Hepatocyte (in vitro differentiated cells): ENCODE data around the gene RBBP8NL. TPM values are rescaled to one million over a fixed set of nuclear protein-coding genes. Genes with fewer than 3 reads are reported as not detected.

ENCODE experiments used
- DNase-seq: peaks from one replicate; pipeline ENCODE4 v3.0.0-alpha.2; 2016; ENCODE audit warnings: low spot score
- H2AFZ ChIP-seq: fragments of 200-600 bp; sonication (generic); 2 replicates; pipeline ENCODE4 v1.6.0; 2016; ENCODE audit warnings: antibody characterized with exemption, mild to moderate bottlenecking
- H3K27ac ChIP-seq: fragments of 200-600 bp; sonication (generic); 2 replicates; pipeline ENCODE4 v1.5.1; 2016; ENCODE audit warnings: mild to moderate bottlenecking
- H3K27me3 ChIP-seq: fragments of 200-600 bp; sonication (generic); 2 replicates; pipeline ENCODE4 v1.6.1; 2016
- H3K36me3 ChIP-seq: fragments of 200-600 bp; sonication (generic); replicated peaks from 2 replicates; pipeline ENCODE4 v1.5.1; 2016; ENCODE audit warnings: low read depth; ENCODE audit not compliant: insufficient read depth
- H3K4me1 ChIP-seq: fragments of 200-600 bp; sonication (generic); 2 replicates; pipeline ENCODE4 v1.5.1; 2016; ENCODE audit warnings: mild to moderate bottlenecking, moderate library complexity; ENCODE audit not compliant: insufficient read depth
- H3K4me2 ChIP-seq: fragments of 200-600 bp; sonication (generic); 2 replicates; pipeline ENCODE4 v1.6.0; 2016
- H3K4me3 ChIP-seq: fragments of 200-600 bp; sonication (generic); 2 replicates; pipeline ENCODE4 v1.5.1; 2016; ENCODE audit warnings: mild to moderate bottlenecking
- H3K79me2 ChIP-seq: fragments of 200-600 bp; sonication (generic); 2 replicates; pipeline ENCODE4 v1.6.0; 2017; ENCODE audit warnings: mild to moderate bottlenecking
- H3K9me2 ChIP-seq: fragments of 200-600 bp; sonication (generic); replicated peaks from 2 replicates; pipeline ENCODE4 v1.6.0; 2017; ENCODE audit warnings: mild to moderate bottlenecking; ENCODE audit not compliant: insufficient read depth
- H3K9me3 ChIP-seq: fragments of 200-600 bp; sonication (generic); 2 replicates; pipeline ENCODE4 v1.5.1; 2016; ENCODE audit warnings: low read depth, mild to moderate bottlenecking
- H4K20me1 ChIP-seq: fragments of 200-600 bp; sonication (generic); 2 replicates; pipeline ENCODE4 v1.6.0; 2016; ENCODE audit warnings: mild to moderate bottlenecking; ENCODE audit not compliant: insufficient read depth, poor library complexity, severe bottlenecking
- EZH2 ChIP-seq: fragments of 200-600 bp; sonication (generic); IDR thresholded peaks from 2 replicates; pipeline ENCODE4 v1.6.1; 2016; ENCODE audit warnings: antibody characterized with exemption, mild to moderate bottlenecking, borderline replicate concordance
- EZH2phosphoT487 ChIP-seq: fragments of 200-600 bp; sonication (generic); IDR thresholded peaks from one replicate; pipeline ENCODE4 v1.6.1; 2018; ENCODE audit warnings: antibody characterized with exemption, mild to moderate bottlenecking, low read depth, moderate library complexity; ENCODE audit not compliant: unreplicated experiment, severe bottlenecking
- WGBS: methylation state at CpG from one replicate; pipeline ENCODE4 v1.1.6; 2016; ENCODE audit warnings: low lambda C conversion rate; ENCODE audit errors: missing lambda C conversion rate; 5-methylcytosine and 5-hydroxymethylcytosine counted together
- polyA plus RNA-seq: library from polyadenylated mRNA; unstranded; fragments of >200 nt; fragmentation: Nextera tagmentation; extraction: Ambion mirVana; gene quantifications from 2 replicates; pipeline ENCODE4 v1.2.1, GENCODE V29; 2016
- total RNA-seq: library from RNA; depleted of rRNA; stranded (reverse); fragments of >200 nt; gene quantifications from 2 replicates; pipeline ENCODE4 v1.2.3, GENCODE V29; 2014
- TF ChIP-seq, protein P1 (sequence below): fragments of 200-600 bp; sonication (generic); IDR thresholded peaks from 2 replicates; pipeline ENCODE4 v1.5.1; 2016; ENCODE audit warnings: antibody characterized with exemption, mild to moderate bottlenecking; ENCODE audit not compliant: poor library complexity

Gene RBBP8NL
- total and polyA plus RNA-seq, 2 experiments from 2014 or later: 5.7 to 6.4 TPM

DNA sequence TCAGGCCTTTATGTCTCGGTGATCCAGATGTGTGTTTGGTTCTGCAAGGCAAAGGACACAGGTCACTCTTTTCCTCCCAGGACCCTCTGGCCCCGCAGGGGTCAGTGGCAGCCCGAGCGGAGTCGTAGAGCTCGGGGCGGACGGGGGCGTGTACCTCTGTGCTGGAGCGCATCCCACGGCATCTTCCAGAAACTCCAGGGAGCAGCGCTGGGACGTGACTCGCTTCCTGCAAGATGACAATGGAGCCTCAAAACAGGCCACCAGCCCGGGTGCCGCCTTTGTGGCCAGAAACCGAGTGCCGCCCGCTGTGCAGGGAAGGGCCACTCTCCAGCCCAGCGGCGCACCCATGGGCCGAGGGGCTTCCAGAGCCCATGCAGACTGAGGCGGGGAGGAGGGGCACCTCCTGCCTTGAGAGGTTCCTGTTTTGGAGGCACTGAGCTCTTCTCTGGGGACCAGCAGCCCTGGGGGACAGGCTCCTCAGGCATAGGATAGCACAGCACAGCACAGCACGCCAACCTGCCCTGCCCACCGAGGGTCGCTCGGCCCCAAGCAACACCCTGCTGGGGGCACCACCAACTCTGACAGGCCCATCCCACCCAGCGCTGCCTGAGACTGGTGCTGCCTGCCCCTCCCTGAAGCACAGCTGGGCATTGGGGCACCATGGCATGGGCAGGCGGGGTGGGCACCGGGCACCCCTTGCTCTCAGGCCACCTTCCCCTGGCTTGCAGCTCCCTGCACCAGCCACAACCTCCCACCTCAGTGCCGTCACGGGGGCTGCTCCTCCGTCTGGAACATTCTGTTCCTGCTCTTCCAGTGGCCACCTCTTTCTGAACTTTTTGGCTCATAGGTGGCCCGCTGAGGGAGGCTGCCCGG lies 30.7 kb downstream of the RBBP8NL start:
- Histone ChIP-seq H2AFZ (no peak overlapping the region), H3K27me3 (no peaks in the 10 kb centered on the region), H3K36me3 (no peaks in the 10 kb centered on the region), H3K4me3 (no peak overlapping the region), H3K4me2 (no peak overlapping the region), H3K9me2 (no peaks in the 10 kb centered on the region), H3K4me1 (no peaks in the 10 kb centered on the region), H3K9me3 (no peaks in the 10 kb centered on the region), H4K20me1 (no peaks in the 10 kb centered on the region), H3K27ac (no peak overlapping the region), H3K79me2 (no peaks in the 10 kb centered on the region)
- WGBS: 92% methylated on average over 31 of the region's 35 CpGs
- TF ChIP-seq, protein P1, sequence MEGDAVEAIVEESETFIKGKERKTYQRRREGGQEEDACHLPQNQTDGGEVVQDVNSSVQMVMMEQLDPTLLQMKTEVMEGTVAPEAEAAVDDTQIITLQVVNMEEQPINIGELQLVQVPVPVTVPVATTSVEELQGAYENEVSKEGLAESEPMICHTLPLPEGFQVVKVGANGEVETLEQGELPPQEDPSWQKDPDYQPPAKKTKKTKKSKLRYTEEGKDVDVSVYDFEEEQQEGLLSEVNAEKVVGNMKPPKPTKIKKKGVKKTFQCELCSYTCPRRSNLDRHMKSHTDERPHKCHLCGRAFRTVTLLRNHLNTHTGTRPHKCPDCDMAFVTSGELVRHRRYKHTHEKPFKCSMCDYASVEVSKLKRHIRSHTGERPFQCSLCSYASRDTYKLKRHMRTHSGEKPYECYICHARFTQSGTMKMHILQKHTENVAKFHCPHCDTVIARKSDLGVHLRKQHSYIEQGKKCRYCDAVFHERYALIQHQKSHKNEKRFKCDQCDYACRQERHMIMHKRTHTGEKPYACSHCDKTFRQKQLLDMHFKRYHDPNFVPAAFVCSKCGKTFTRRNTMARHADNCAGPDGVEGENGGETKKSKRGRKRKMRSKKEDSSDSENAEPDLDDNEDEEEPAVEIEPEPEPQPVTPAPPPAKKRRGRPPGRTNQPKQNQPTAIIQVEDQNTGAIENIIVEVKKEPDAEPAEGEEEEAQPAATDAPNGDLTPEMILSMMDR: no peak
- TF ChIP-seq EZH2 (no peak), EZH2phosphoT487 (no peak)
- no peak for DNase-seq

DNA sequence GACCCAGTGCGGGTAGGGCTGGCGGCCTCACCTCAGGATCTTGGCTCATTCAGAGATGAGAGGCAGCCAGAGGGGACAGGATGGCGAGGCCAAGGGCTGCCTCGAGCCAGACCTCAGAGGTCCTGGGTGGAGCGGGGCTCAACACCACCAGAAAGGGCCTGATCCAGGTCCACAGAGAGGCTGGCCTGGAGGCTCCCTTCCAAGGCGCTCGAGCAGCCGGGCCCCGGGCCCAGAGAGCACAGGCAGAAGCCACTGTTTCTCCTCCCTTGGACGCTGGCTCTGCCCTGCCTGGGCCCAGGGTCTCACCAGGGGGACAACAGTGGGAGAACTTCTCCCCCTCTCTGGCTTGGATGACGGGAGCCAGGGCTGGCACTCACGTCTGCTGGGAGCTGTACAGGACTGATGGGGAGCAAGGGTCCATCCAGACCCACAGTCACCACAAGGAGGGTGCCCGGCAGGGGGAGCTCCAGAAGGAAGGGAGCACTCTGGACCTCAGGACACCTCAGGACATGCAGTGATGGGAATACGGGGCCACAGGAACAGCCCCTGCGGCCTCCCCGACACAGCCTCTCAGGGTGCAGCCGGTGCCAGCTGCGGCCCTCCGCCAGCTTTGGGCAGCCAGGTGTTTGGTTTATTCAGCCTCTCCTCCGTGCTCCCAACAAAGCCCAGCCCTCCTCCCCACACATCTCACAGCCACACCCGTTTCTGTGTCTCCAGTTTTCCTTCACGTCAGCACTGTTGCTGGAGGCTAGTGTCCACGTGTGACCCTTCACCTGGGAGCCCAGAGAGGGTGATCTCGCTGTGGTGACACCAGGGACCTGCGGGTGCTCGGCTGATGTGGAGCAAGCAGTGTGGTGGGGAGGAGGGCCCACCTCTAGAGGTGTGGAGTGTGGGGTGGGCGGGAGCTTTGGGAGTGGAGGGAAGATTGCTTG lies 31.8 kb downstream of the RBBP8NL start:
- no peak for TF ChIP-seq EZH2
- TF ChIP-seq, protein P1: no peak
- no peak for TF ChIP-seq EZH2phosphoT487
- no peak overlapping the region for H3K4me2 ChIP-seq
- H3K4me1 ChIP-seq: no peaks in the 10 kb centered on the region
- H3K9me2 ChIP-seq: no peaks in the 10 kb centered on the region
- H3K79me2 ChIP-seq: no peaks in the 10 kb centered on the region
- no peaks in the 10 kb centered on the region for H4K20me1 ChIP-seq
- H3K9me3 ChIP-seq: no peaks in the 10 kb centered on the region
- H2AFZ ChIP-seq: no peak overlapping the region
- DNase-seq: no peak
- no peak overlapping the region for H3K27ac ChIP-seq
- H3K27me3 ChIP-seq: no peaks in the 10 kb centered on the region
- H3K36me3 ChIP-seq: no peaks in the 10 kb centered on the region
- 94% methylated on average over 27 of the region's 27 CpGs for WGBS
- H3K4me3 ChIP-seq: no peak overlapping the region

DNA sequence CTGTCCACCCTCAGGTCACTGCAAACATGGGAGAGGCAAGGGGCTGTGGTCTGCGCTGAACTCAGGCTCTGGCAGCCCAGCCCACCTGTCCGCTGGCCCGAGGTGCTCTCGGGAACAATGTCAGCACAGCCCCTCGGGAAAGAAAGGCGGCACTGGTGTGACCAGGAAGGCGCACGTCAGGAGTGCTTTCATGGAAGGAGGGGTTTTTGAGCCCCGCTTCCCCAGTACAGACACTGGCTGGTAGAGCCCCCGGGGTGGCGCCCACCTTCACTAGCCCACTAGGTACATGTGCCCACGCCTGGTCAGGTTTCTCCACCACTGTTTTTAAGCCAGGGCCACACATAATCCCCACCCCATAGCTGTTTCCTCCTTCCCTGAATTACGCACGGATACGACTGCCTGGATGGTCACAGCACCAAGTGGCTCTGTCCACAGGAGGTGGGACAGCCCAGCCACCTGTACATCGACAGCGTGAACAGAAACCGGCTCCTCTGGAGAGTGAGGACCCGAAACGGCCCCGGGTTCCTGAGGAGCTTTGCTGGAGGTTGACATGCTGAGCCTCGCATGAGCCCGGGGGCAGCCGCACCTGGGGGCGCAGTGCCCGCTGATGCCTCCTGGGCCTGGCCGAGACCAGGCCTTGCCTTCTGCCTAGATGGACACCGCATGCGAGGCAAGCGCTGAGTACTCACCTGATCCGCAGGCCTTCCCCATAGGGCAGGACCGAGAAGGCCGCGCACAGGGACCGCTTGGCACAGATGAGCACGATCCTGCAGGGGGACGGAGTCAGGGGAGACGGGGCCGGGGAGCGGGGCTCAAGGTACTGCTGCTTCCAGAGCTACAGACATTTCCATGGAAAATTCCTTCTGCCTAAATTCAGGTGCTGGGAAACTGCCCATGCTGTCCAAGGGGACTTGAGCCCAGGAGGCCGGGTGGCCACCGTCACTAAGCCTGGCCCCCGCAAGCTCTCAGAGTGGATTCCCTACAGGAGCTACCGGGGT lies 32.8 kb downstream of the RBBP8NL start:
- H3K79me2 ChIP-seq: no peaks in the 10 kb centered on the region
- TF ChIP-seq, protein P1: no peak
- TF ChIP-seq EZH2phosphoT487 (no peak), EZH2 (no peak)
- WGBS: 96% methylated on average over 37 of the region's 44 CpGs

More for the DNA sequence above, 32.8 kb downstream of the RBBP8NL start:
- Histone ChIP-seq H3K36me3 (no peaks in the 10 kb centered on the region), H3K4me2 (no peak overlapping the region), H3K4me1 (no peaks in the 10 kb centered on the region), H3K27ac (no peak overlapping the region), H3K9me2 (no peaks in the 10 kb centered on the region), H2AFZ (no peak overlapping the region), H3K9me3 (no peaks in the 10 kb centered on the region), H3K27me3 (no peaks in the 10 kb centered on the region), H4K20me1 (no peaks in the 10 kb centered on the region), H3K4me3 (no peak overlapping the region)
- no peak for DNase-seq
